ENCODE data around the gene SPACA6. TPM values are rescaled to one million over a fixed set of nuclear protein-coding genes. Genes with fewer than 3 reads are reported as not detected.
A peak's percentile ranks its signal among the peaks of the same experiment; 100 is the strongest.

The SPACA6 gene
- total RNA-seq, 6 donors from 2014 or later: 6.2 to 157 (median 19.7) TPM

DNA sequence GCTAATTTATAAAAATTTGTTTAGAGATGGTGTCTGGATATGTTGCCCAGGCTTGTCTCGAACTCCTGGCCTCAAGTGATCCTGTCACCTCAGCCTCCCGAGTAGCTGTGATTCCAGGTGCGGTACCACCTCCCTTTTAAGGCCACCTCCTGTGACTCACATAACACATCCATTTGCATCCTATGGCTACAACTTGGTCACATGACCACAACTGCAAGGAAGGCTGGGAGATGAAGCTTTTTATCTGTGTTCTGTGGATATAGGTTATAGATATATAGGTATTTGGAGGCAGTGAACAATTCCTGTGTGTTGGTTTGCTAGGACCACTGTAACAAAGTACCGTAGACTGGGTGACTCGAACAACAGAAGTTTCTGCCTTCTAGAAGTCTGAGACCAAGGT, 6.0 kb downstream of the SPACA6 start:
- Histone ChIP-seq H3K4me3 (no peak overlapping the region), H3K27ac (no peak overlapping the region), H3K27me3 (no peaks in the 10 kb centered on the region), H3K36me3 (peaks cover 3 to 61% (median 24%) of the 10 kb centered on the region in 4 donors), H3K4me1 (peaks cover 12 to 25% (median 21%) of the 10 kb centered on the region in 4 donors), H3K9me3 (no peaks in the 10 kb centered on the region)
- TF ChIP-seq, protein P1, sequence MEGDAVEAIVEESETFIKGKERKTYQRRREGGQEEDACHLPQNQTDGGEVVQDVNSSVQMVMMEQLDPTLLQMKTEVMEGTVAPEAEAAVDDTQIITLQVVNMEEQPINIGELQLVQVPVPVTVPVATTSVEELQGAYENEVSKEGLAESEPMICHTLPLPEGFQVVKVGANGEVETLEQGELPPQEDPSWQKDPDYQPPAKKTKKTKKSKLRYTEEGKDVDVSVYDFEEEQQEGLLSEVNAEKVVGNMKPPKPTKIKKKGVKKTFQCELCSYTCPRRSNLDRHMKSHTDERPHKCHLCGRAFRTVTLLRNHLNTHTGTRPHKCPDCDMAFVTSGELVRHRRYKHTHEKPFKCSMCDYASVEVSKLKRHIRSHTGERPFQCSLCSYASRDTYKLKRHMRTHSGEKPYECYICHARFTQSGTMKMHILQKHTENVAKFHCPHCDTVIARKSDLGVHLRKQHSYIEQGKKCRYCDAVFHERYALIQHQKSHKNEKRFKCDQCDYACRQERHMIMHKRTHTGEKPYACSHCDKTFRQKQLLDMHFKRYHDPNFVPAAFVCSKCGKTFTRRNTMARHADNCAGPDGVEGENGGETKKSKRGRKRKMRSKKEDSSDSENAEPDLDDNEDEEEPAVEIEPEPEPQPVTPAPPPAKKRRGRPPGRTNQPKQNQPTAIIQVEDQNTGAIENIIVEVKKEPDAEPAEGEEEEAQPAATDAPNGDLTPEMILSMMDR (IDR thresholded peaks at IDR 0.05): no peak
- TF ChIP-seq EP300 (IDR thresholded peaks at IDR 0.05) (no peak), POLR2AphosphoS5 (IDR thresholded peaks at IDR 0.05) (no peak), POLR2A (IDR thresholded peaks at IDR 0.05) (no peak)
- DNase-seq: no peak
- 93 to 94% methylated on average over 5 of the region's 5 CpGs for WGBS, 2 donors
- ATAC-seq (ENCODE audit: low FRiP score in 2 of 2): no peak

DNA sequence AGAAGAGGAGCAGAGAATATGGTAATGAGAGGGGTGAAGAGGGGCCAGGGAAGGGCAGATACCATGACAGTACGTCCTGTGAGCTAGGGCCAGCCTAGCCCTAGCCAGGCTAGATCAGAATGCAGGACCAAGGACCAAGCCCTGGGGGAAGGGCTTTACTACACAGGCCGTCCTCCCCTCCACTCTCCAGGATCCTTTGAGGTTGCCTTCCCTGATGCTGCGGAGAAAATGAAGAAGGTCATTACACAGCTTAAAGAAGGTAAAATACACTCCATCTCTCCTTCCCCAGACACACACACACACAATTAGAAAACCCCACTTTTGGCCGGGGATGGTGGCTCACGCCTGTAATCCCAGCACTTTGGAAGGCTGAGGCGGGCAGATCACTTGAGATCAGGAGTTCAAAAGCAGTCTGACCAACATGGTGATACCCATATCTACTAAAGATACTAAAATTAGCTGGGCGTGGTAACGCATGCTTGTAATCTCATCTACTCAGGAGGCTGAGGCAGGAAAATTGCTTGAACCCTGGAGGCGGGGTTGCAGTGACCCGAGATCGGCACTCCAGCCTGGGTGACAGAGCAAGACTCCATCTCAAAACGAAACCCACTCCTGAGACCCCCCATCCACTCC, 8.5 kb downstream of the SPACA6 start:
- TF ChIP-seq POLR2A (IDR thresholded peaks at IDR 0.05) (no peak), POLR2AphosphoS5 (IDR thresholded peaks at IDR 0.05) (no peak), EP300 (IDR thresholded peaks at IDR 0.05) (no peak)
- TF ChIP-seq, protein P1 (IDR thresholded peaks at IDR 0.05): no peak
- Histone ChIP-seq H3K36me3 (peaks cover 3 to 54% (median 15%) of the 10 kb centered on the region in 4 donors), H3K27me3 (no peaks in the 10 kb centered on the region), H3K27ac (peak overlapping the region in 3 of 4 donors; percentile 47 to 95 (median 94)), H3K9me3 (no peaks in the 10 kb centered on the region), H3K4me1 (peaks cover 26 to 34% (median 32%) of the 10 kb centered on the region in 4 donors), H3K4me3 (no peak overlapping the region)
- ATAC-seq (ENCODE audit: low FRiP score in 2 of 2) (no peak), DNase-seq (no peak)
- 81 to 82% methylated on average over 10 to 12 of the region's 12 CpGs for WGBS, 2 donors

DNA sequence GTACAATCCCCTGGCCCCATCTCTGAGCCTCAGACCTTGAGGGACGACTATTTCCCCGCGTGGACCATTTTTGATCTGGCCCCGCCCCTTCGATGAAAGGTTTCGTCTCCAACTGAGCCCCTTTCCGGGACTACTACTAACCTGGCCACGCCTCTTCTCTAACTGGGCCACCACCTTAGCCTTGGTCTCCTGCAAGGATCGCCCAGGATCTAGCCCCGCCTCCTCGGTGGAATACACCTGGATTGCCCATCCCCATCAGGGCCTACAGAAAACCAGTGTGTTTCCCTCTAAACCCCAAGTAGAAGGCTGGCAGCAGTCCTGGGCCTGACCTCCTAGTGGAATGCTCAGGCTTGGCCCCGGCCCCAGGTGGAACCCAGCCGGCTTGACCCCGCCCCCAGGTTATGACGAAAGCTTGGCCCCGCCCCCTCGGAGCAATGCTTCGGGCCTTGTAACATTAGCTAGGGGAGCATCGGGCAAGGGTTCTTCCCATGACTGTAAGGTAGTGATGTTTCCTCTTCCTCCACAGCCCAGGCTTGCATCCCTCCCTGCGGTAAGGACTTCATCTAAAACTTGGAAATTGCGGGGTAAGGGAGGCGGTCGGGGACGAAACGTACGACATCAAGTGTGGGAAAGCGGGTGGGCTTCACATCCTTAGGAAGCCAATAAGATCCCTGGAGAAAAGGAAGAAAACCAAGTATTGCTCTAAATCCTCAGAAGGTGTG, 9.1 kb downstream of the SPACA6 start:
- H3K36me3 ChIP-seq: peaks cover 0 to 54% (median 12%) of the 10 kb centered on the region in 4 donors
- TF ChIP-seq POLR2AphosphoS5 (IDR thresholded peaks at IDR 0.05) (peak in 1 of 2 donors; percentile 9), POLR2A (IDR thresholded peaks at IDR 0.05) (peak in 1 of 4 donors; percentile 40)
- TF ChIP-seq, protein P1 (IDR thresholded peaks at IDR 0.05): no peak
- peak overlapping the region; percentile 47 to 95 (median 94) for H3K27ac ChIP-seq
- 42 to 45% methylated on average over 25 to 27 of the region's 27 CpGs for WGBS, 2 donors
- H3K27me3 ChIP-seq: no peaks in the 10 kb centered on the region
- H3K4me1 ChIP-seq: peaks cover 26 to 34% (median 32%) of the 10 kb centered on the region in 4 donors
- peak overlapping the region in 3 of 4 donors; percentile 57 to 73 (median 70) for H3K4me3 ChIP-seq
- peak; percentile 29 to 79 for ATAC-seq (ENCODE audit: low FRiP score in 2 of 2)
- DNase-seq: peak; percentile 88 to 94
- H3K9me3 ChIP-seq: no peaks in the 10 kb centered on the region

DNA sequence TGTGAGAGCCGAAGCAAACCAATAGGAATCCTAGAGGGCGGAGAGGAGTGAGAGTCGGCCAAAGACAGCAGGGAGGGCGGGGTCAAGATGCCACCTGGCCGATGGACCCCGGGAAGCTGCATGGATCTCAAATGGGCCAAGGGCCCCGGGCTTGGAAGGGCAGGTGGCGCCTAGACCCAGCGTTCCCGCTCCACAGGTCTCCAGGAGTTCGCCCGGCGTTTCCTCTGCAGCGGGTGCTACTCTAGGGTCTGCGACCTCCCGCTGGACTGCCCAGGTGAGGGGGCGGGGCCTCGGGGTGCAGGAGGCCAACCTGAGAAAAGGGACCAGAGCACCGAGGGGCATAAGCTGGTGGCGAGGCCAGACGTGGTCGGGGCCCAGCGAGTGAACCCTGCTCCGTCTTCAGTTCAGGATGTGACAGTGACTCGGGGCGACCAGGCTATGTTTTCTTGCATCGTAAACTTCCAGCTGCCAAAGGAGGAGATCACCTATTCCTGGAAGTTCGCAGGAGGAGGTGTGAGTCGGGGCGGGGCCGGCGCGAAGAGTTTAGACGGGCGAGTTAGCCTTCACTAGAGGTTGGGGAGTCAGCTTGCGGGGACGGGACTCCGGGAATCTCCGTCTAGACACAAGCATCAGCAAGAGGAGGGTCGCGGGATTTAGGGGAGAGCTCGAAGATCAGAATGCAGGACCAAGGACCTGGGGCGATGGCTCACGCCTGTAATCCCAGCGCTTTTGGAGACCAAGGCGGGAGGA, 9.9 kb downstream of the SPACA6 start:
- ATAC-seq (ENCODE audit: low FRiP score in 2 of 2) (peak in 1 of 2 donors; percentile 27), DNase-seq (peak; percentile 65 to 87)
- TF ChIP-seq, protein P1 (IDR thresholded peaks at IDR 0.05): no peak
- peak in 1 of 4 donors; percentile 20 for TF ChIP-seq POLR2A (IDR thresholded peaks at IDR 0.05)
- TF ChIP-seq POLR2AphosphoS5 (IDR thresholded peaks at IDR 0.05): peak in 1 of 2 donors; percentile 6
- no peak for TF ChIP-seq EP300 (IDR thresholded peaks at IDR 0.05)
- Histone ChIP-seq H3K4me3 (peak overlapping the region in 3 of 4 donors; percentile 57 to 73 (median 70)), H3K9me3 (no peaks in the 10 kb centered on the region), H3K36me3 (peaks cover 0 to 54% (median 10%) of the 10 kb centered on the region in 4 donors), H3K27me3 (no peaks in the 10 kb centered on the region), H3K4me1 (peaks cover 26 to 34% (median 32%) of the 10 kb centered on the region in 4 donors), H3K27ac (peak overlapping the region; percentile 88 to 95 (median 94))
- WGBS, 2 donors: 36 to 41% methylated on average over 43 to 44 of the region's 46 CpGs
